Right lobe of liver (tissue), 4 donors: ENCODE measurements around the gene SYT1.

Experiments
- CTCF ChIP-seq, 4 donors: fragments of 200-600 bp in 3 of 4; fragments of 450-650 bp in 1 of 4; IDR thresholded peaks; one replicate each; pipeline versions ENCODE4 v1.5.1 to v1.8.0; 2016 to 2022; ENCODE audit warnings: antibody characterized with exemption in 4 of 4, mild to moderate bottlenecking in 2 of 4
- POLR2A ChIP-seq: fragments of 450-650 bp; IDR thresholded peaks from one replicate; pipeline ENCODE4 v1.6.1; 2017; ENCODE audit warnings: antibody characterized with exemption, mild to moderate bottlenecking
- donor health status: DM: no; HTN: no; CAD: no.
- donor health status: DM: no; HTN: no; CAD: no.
- donor health status: DM: no; HTN: yes; CAD: no.

- TF ChIP-seq CTCF (IDR thresholded peaks at IDR 0.05) (no peak), POLR2A (no peak)
Observed at GRCh38 chr12:79317179-79317847, 452.7 kb downstream of the SYT1 start.
